ENCODE data around the gene CYB561D2. TPM values are rescaled to one million over a fixed set of nuclear protein-coding genes. Genes with fewer than 3 reads are reported as not detected.

CYB561D2 gene
- total RNA-seq, 1 experiment from 2014 or later = 16.8 TPM

- H3K4me1 ChIP-seq (ENCODE audit: insufficient read depth, low read length) = no peaks in the 10 kb centered on the region; the same call in 1 of the 2 replicates
- H3K4me2 ChIP-seq (ENCODE audit: insufficient read depth, insufficient read length, low read length) = no peak overlapping the region
- no peak for TF ChIP-seq CTCF (conservative IDR thresholded peaks at IDR 0.05)
Measured at GRCh38 chr3:50341537-50341936, 9.1 kb upstream of the CYB561D2 start.

More at GRCh38 chr3:50341537-50341936, 9.1 kb upstream of the CYB561D2 start:
- H3K79me1 ChIP-seq (ENCODE audit: insufficient read depth, low read depth, low read length, poor library complexity, severe bottlenecking) = no peaks in the 10 kb centered on the region
- H3K56ac ChIP-seq (ENCODE audit: insufficient read length, low read depth, low read length) = no peak overlapping the region
- Mint-ChIP-seq H3K27ac (no peak overlapping the region), H3K4me3 (0 out of 5 replicates have a peak overlapping the region, but pooled peaks of 1 of the 2 experiments have one; percentile 35), H3K4me1 (peaks cover 21 to 30% of the 10 kb centered on the region in 2 experiments), H3K9me3 (no peaks in the 10 kb centered on the region; a peak in 1 of 5 replicates), H3K27me3 (ENCODE audit: low read depth) (peaks cover 76% of the 10 kb centered on the region), H3K36me3 (ENCODE audit: insufficient read depth in 1 of 3, low read depth in 3 of 3) (no peaks in the 10 kb centered on the region; a peak in 3 of 7 replicates)
- no peaks in the 10 kb centered on the region for H3K79me2 ChIP-seq (ENCODE audit: insufficient read depth, low read length)
- no peaks in the 10 kb centered on the region for H3K9me3 ChIP-seq (ENCODE audit: control insufficient read depth, low read depth, low read length)
- no CpG with 5 or more reads among the region's 9 CpGs for WGBS (ENCODE audit: extremely low coverage, insufficient read length, low lambda C conversion rate)
- no peak overlapping the region for H3K18ac ChIP-seq (ENCODE audit: insufficient read length, low read depth, low read length)
- no peak overlapping the region for H2BK20ac ChIP-seq (ENCODE audit: low read depth, low read length, poor library complexity, severe bottlenecking)
- H3K27me3 ChIP-seq (ENCODE audit: insufficient read depth, low read length) = peaks cover 19% of the 10 kb centered on the region; the same call in 1 of the 2 replicates
- H3K23ac ChIP-seq (ENCODE audit: insufficient read length, low read depth, low read length) = no peak overlapping the region
- no peak overlapping the region for H3K4ac ChIP-seq (ENCODE audit: low read depth, low read length)
- H2BK15ac ChIP-seq (ENCODE audit: low read depth, low read length) = no peak overlapping the region
- H3K9ac ChIP-seq (ENCODE audit: extremely low read depth, insufficient read length, low read length) = no peak overlapping the region
- no peak overlapping the region for H3K14ac ChIP-seq (ENCODE audit: insufficient read depth, low read length)
- no peak for DNase-seq
- H2BK5ac ChIP-seq (ENCODE audit: insufficient read length, low read length) = no peak overlapping the region
- H3K23me2 ChIP-seq (ENCODE audit: insufficient read length, low read depth, low read length, poor library complexity, severe bottlenecking) = peaks cover 27% of the 10 kb centered on the region
- H4K91ac ChIP-seq (ENCODE audit: insufficient read length, low read depth, low read length) = no peak overlapping the region
- no peak overlapping the region for H4K5ac ChIP-seq (ENCODE audit: insufficient read length, low read depth, low read length)
- H4K8ac ChIP-seq (replicated peaks; ENCODE audit: insufficient read length, low read depth, low read length) = no peak overlapping the region
- H2AFZ ChIP-seq (ENCODE audit: low read length) = no peak overlapping the region
- no peak overlapping the region for H3T11ph ChIP-seq (ENCODE audit: low read length)
- no peak overlapping the region for H3K27ac ChIP-seq (ENCODE audit: insufficient read length, low read depth, low read length)
- H2AK5ac ChIP-seq (ENCODE audit: insufficient read length, low read length) = no peak overlapping the region
- no peaks in the 10 kb centered on the region for H4K20me1 ChIP-seq (ENCODE audit: control insufficient read depth, insufficient read depth, insufficient read length)
- no peak overlapping the region for H2BK12ac ChIP-seq (ENCODE audit: insufficient read length, low read depth, low read length)
- H2BK120ac ChIP-seq (ENCODE audit: low read depth, low read length, poor library complexity, severe bottlenecking) = no peak overlapping the region

Measured in H9 (cell line).